HCT116 (cell line): Measurements from ENCODE around the gene C19orf25.

Experiments used
- CEBPB ChIP-seq: IDR thresholded peaks from 2 replicates; pipeline ENCODE4 v1.6.1; 2012; ENCODE audit warnings: low read depth
- CTCF ChIP-seq, 3 experiments: fragments of 200-600 bp in 1 of 3; sonication (generic) in 1 of 3; IDR thresholded peaks in 2 of 3; conservative IDR thresholded peaks in 1 of 3; 2 replicates each; pipeline ENCODE4 v1.5.1; 2012 to 2017; ENCODE audit warnings: low read depth in 2 of 3, low read length in 2 of 3, antibody characterized with exemption in 1 of 3, borderline replicate concordance in 1 of 3, control low read depth in 1 of 3, mild to moderate bottlenecking in 1 of 3, mixed read lengths in 1 of 3, mixed run types in 1 of 3, moderate library complexity in 1 of 3; ENCODE audit not compliant: insufficient read depth in 1 of 3
- EZH2 ChIP-seq: fragments of 200-600 bp; sonication (generic); IDR thresholded peaks from 2 replicates; pipeline ENCODE4 v1.6.1; 2017; ENCODE audit warnings: antibody characterized with exemption, mixed run types
- POLR2AphosphoS5 ChIP-seq: IDR thresholded peaks from 2 replicates; pipeline ENCODE4 v1.6.1; 2011; ENCODE audit warnings: mild to moderate bottlenecking, low read depth, low read length, moderate library complexity
- RAD21 ChIP-seq: IDR thresholded peaks from 2 replicates; pipeline ENCODE4 v1.6.1; 2012; ENCODE audit warnings: low read depth, mild to moderate bottlenecking
- SIN3A ChIP-seq: IDR thresholded peaks from 2 replicates; pipeline ENCODE4 v1.6.1; 2012; ENCODE audit warnings: low read depth

DNA sequence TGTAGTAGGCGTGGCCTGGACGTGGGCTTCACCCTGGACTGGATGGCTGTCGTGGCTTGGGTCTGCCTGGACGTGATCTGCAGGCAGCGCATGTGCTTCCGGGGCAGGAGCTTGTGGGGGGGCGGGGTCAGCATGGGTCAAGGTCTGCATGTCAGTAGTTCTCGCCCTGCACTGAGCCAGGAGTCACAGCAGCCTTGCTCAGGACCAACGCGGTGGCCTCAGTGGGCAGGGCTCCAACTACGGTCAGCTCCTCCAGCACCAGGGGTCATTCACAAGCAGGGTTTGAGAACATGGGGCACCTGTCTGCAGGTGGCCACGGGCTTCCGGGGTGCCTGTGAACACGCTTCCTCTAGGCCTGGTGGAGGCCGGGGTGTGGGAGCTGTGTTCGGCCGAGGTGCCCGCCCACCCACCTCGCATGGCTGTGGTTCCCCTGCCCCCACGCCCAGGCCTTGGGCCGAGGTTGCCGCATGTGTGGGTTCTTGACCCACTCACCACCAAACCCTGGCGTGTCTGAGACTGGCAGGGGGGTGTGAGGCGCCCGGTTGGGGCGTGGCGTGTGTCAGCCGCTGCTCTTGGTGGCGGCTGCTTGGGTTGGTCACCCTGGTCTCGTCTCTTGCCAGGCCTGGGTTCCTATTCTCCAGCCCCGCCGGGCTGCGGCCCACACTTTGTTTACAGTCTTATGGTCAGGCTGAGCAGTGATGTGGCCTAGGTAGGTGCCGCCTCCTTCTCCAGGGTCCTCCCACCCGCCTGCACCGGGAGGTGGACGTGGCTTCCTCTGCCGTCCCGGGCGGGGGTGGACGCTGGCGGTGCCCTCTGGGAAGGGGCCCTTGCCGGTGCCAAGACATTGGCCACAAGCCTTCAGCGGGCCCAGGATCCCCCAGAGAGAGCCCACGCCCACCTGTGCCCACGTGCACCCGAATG, 45.6 kb downstream of the C19orf25 start:
- TF ChIP-seq RAD21 = no peak
- no peak for TF ChIP-seq CEBPB
- TF ChIP-seq CTCF (IDR thresholded peaks at IDR 0.05 in 2 of 3, conservative IDR thresholded peaks at IDR 0.05 in 1 of 3; ENCODE audit: borderline replicate concordance in 1 of 3, insufficient read depth in 1 of 3, low read depth in 2 of 3, low read length in 2 of 3) = no peak
- TF ChIP-seq POLR2AphosphoS5 = no peak
- TF ChIP-seq EZH2 = no peak
- TF ChIP-seq SIN3A = no peak
